K562 (cell line): ENCODE data around the gene NLGN4Y. TPM values are rescaled to one million over a fixed set of nuclear protein-coding genes. Genes with fewer than 3 reads are reported as not detected.

Experiments
- ATAC-seq: fragments of 200-7000 bp; cut with Tn5 transposase; 3 replicates; pipeline ENCODE4 v1.9.1; 2020; ENCODE audit warnings: moderate library complexity
- BruUV-seq: library from RNA; stranded (reverse); fragments of 400-500 nt; replicated peaks from 2 replicates; lab custom pipeline; 2021; lab: Mats Ljungman, UMichigan
- CTCF ChIA-PET: fragments of 300-600 bp; formaldehyde crosslinking; extraction: SDS; loops from one replicate; lab custom pipeline; 2021; ENCODE audit warnings: low intra/inter-chr PET ratio; lab: Yijun Ruan, JAX
- POLR2A ChIA-PET: fragments of 300-600, 350-650 bp; sonication (Branson Sonifier 250); formaldehyde crosslinking; extraction: SDS; loops from one replicate; lab custom pipeline; 2021; ENCODE audit warnings: antibody characterized with exemption, inconsistent platforms; lab: Yijun Ruan, JAX
- DNase-seq, 4 experiments: peaks; one replicate each; pipeline versions ENCODE4 v3.0.0 to v3.0.0-alpha.2; 2011 to 2018; ENCODE audit warnings: low spot score in 3 of 4, mixed read lengths in 3 of 4; ENCODE audit errors: extremely low read depth in 1 of 4
- FAIRE-seq: peaks from 2 replicates; lab custom pipeline; 2011; peaks lifted over from hg19 to GRCh38; lab: Jason Lieb, UNC
- H2AFZ ChIP-seq: 2 replicates; pipeline ENCODE4 v1.6.0; 2011; ENCODE audit warnings: low read depth, low read length, control low read depth, inconsistent platforms
- H3K27ac ChIP-seq: fragments of 200-600 bp; 3 replicates; pipeline ENCODE4 v1.8.0; 2011; ENCODE audit warnings: low read depth, mild to moderate bottlenecking, control low read depth, inconsistent platforms, low read length, moderate library complexity, mixed read lengths; ENCODE audit errors: extremely low read depth
- H3K27me3 ChIP-seq, 2 experiments: fragments of 300-600 bp in 1 of 2; 2 replicates in 1 of 2; 3 replicates in 1 of 2; pipeline versions ENCODE4 v1.6.0 to v1.8.0; 2011; ENCODE audit warnings: inconsistent platforms in 2 of 2, low read length in 2 of 2, mild to moderate bottlenecking in 1 of 2, mixed read lengths in 1 of 2, moderate library complexity in 1 of 2; ENCODE audit not compliant: control insufficient read depth in 2 of 2, insufficient read depth in 2 of 2
- H3K36me3 ChIP-seq: fragments of 300-600 bp; 3 replicates; pipeline ENCODE4 v1.8.0; 2011; ENCODE audit warnings: mild to moderate bottlenecking, low read length, inconsistent platforms; ENCODE audit not compliant: control insufficient read depth, insufficient read depth
- H3K4me1 ChIP-seq, 2 experiments: fragments of 200-600 bp in 1 of 2; replicated peaks in 1 of 2; 2 replicates in 1 of 2; 3 replicates in 1 of 2; pipeline versions ENCODE4 v1.5.1 to v1.8.0; 2011; ENCODE audit warnings: inconsistent platforms in 2 of 2, low read length in 2 of 2, mild to moderate bottlenecking in 1 of 2, mixed read lengths in 1 of 2, moderate library complexity in 1 of 2; ENCODE audit not compliant: control insufficient read depth in 2 of 2, insufficient read depth in 2 of 2
- H3K4me2 ChIP-seq: 2 replicates; pipeline ENCODE4 v1.6.1; 2011; ENCODE audit warnings: low read length, control low read depth, inconsistent platforms, mixed read lengths; ENCODE audit not compliant: insufficient read depth
- H3K4me3 ChIP-seq: fragments of 200-600 bp; sonication (generic), shearing (Covaris generic); 2 replicates; pipeline ENCODE4 v1.5.1; 2016; ENCODE audit warnings: control low read depth, inconsistent platforms
- H3K79me2 ChIP-seq: fragments of 200-600 bp; 3 replicates; pipeline ENCODE4 v1.8.0; 2011; ENCODE audit warnings: low read length, inconsistent platforms; ENCODE audit not compliant: control insufficient read depth, insufficient read depth
- H3K9ac ChIP-seq, 2 experiments: 2 replicates each; pipeline versions ENCODE4 v1.6.0 to v1.6.1; 2011; ENCODE audit warnings: low read depth in 2 of 2, low read length in 2 of 2, control low read depth in 1 of 2, inconsistent platforms in 1 of 2, mild to moderate bottlenecking in 1 of 2, mixed read lengths in 1 of 2; ENCODE audit not compliant: insufficient read depth in 1 of 2
- H3K9me1 ChIP-seq: one replicate; pipeline ENCODE4 v1.6.0; 2011; ENCODE audit warnings: inconsistent platforms, mild to moderate bottlenecking, low read length, moderate library complexity; ENCODE audit not compliant: control insufficient read depth, insufficient read depth
- H3K9me3 ChIP-seq: replicated peaks from 2 replicates; pipeline ENCODE4 v1.5.1; 2011; ENCODE audit warnings: low read depth, low read length, inconsistent platforms; ENCODE audit not compliant: control insufficient read depth, insufficient read depth
- H4K20me1 ChIP-seq: replicated peaks from 2 replicates; pipeline ENCODE4 v1.6.1; 2011; ENCODE audit warnings: low read length, inconsistent platforms, mixed read lengths; ENCODE audit not compliant: control insufficient read depth, insufficient read depth
- HDAC6 ChIP-seq: IDR thresholded peaks from 2 replicates; pipeline ENCODE4 v1.6.1; 2012; ENCODE audit warnings: low read depth, mild to moderate bottlenecking, control low read depth, inconsistent platforms, low read length, moderate library complexity
- ZNF507 ChIP-seq: conservative IDR thresholded peaks from 2 replicates; pipeline ENCODE4 v1.6.1; 2017; ENCODE audit warnings: missing genetic modification characterization, missing compliant biosample characterization
- WGBS: fragments of 100-300 bp; shearing (Covaris generic); methylation state at CpG from one replicate; pipeline ENCODE4 v1.1.6; 2016; ENCODE audit warnings: low coverage, mixed read lengths; ENCODE audit not compliant: insufficient coverage; ENCODE audit errors: missing lambda C conversion rate; 5-methylcytosine and 5-hydroxymethylcytosine counted together
- in situ Hi-C: fragments of 300-500 bp; cut with MboI; formaldehyde crosslinking; loops from 4 replicates; pipeline ENCODE4 v1.15.0; 2018; ENCODE audit warnings: inconsistent platforms, mixed read lengths
- intact Hi-C: fragments of 100-400 bp; cut with micrococcal nuclease; formaldehyde crosslinking; loops from 2 replicates; pipeline ENCODE4 v1.14.2; 2022
- polyA plus RNA-seq, 8 experiments: library from polyadenylated mRNA; depleted of rRNA in 4 of 8; stranded (reverse) in 5 of 8; unstranded in 3 of 8; fragments of >200 nt; fragmentation: Nextera tagmentation in 2 of 8; fragmentation: Illumina TruSeq in 1 of 8; extraction: Ambion mirVana in 2 of 8; extraction: Trizol in 1 of 8; gene quantifications; 2 replicates each; pipeline versions ENCODE4 v1.2.1 to v1.2.3, GENCODE V29; 2011 to 2014; ENCODE audit warnings: inconsistent platforms in 1 of 8, missing spikeins in 1 of 8
- total RNA-seq, 7 experiments: library from RNA; depleted of rRNA in 6 of 7; stranded (reverse); fragments of >200 nt in 6 of 7; fragmentation: Illumina TruSeq in 2 of 7; extraction: Trizol in 2 of 7; gene quantifications; 2 replicates each; pipeline versions ENCODE4 v1.2.1 to v1.2.3, GENCODE V29; 2011 to 2021; ENCODE audit warnings: low replicate concordance in 1 of 7
- TF ChIP-seq, protein P1 (sequence below): fragments of 250-450 bp; sonication (Bioruptor Pico); IDR thresholded peaks from 2 replicates; pipeline ENCODE4 v1.6.1; 2021; ENCODE audit warnings: mild to moderate bottlenecking
- TF ChIP-seq, protein P2 (sequence below): fragments of 450-650 bp; IDR thresholded peaks from one replicate; pipeline ENCODE4 v1.6.1; 2018; ENCODE audit warnings: mild to moderate bottlenecking, moderate library complexity; ENCODE audit not compliant: partially characterized antibody

Gene NLGN4Y
- total and polyA plus RNA-seq, 9 of the 15 experiments (the other 6 are each of a cell fraction or from before 2014, with no cell fraction given): not detected

- no peak for TF ChIP-seq ZNF507 (tag)
- TF ChIP-seq, protein P1, sequence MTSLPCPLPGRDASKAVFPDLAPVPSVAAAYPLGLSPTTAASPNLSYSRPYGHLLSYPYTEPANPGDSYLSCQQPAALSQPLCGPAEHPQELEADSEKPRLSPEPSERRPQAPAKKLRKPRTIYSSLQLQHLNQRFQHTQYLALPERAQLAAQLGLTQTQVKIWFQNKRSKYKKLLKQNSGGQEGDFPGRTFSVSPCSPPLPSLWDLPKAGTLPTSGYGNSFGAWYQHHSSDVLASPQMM (CRISPR knock-in tag): no peak
- TF ChIP-seq, all 486 proteins: peak for 0
These were observed 113.2 kb downstream of the NLGN4Y start (continued) for GRCh38 chrY:14637551-14637950.

DNA sequence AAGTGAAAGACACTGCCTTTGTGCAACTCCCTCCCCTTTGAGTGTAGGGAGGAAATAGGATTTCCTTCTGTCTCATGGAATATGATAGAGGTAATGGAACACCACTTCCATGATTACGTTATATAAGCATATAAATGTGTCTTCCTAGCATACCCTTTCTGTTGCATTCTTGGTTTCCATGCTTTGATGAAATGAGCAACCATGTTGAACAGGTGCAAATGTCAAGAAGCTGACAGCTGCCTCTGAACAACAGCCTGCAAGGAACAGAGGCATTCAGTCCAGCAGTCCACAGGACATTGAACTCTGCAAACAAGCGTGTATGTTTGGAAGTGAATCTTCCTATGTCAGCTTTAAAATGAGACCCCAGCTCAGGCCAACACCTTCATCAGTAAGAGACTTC, 117.5 kb downstream of the NLGN4Y start:
- no TSS peak for BruUV-seq
- no peak overlapping the region for H3K4me2 ChIP-seq
- in situ Hi-C loops: no loop called here
- no peak overlapping the region for H3K4me3 ChIP-seq
- no peak overlapping the region for H3K27ac ChIP-seq
- no peaks in the 10 kb centered on the region for H3K79me2 ChIP-seq
- POLR2A ChIA-PET: no interaction called here
- H3K4me1 ChIP-seq: no peaks in the 10 kb centered on the region
- intact Hi-C loops: no loop called here
- TF ChIP-seq, protein P2, sequence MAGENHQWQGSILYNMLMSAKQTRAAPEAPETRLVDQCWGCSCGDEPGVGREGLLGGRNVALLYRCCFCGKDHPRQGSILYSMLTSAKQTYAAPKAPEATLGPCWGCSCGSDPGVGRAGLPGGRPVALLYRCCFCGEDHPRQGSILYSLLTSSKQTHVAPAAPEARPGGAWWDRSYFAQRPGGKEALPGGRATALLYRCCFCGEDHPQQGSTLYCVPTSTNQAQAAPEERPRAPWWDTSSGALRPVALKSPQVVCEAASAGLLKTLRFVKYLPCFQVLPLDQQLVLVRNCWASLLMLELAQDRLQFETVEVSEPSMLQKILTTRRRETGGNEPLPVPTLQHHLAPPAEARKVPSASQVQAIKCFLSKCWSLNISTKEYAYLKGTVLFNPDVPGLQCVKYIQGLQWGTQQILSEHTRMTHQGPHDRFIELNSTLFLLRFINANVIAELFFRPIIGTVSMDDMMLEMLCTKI: no peak
- TF ChIP-seq HDAC6: no peak
- FAIRE-seq (no peak), ATAC-seq (no peak), DNase-seq (no peak)
- WGBS: no CpG with 5 or more reads among the region's 2 CpGs
- no peaks in the 10 kb centered on the region for H3K36me3 ChIP-seq
- no peak overlapping the region for H3K9ac ChIP-seq
- H2AFZ ChIP-seq: no peak overlapping the region
- H3K9me3 ChIP-seq: no peaks in the 10 kb centered on the region
- H3K9me1 ChIP-seq: no peaks in the 10 kb centered on the region
- H4K20me1 ChIP-seq: no peaks in the 10 kb centered on the region
- CTCF ChIA-PET: no interaction called here
- no peaks in the 10 kb centered on the region for H3K27me3 ChIP-seq
